ENCODE results near the gene PIGX. TPM values are rescaled to one million over a fixed set of nuclear protein-coding genes. Genes with fewer than 3 reads are reported as not detected.

The PIGX gene
- total RNA-seq, 1 experiment from 2014 or later: 31.2 TPM

DNA sequence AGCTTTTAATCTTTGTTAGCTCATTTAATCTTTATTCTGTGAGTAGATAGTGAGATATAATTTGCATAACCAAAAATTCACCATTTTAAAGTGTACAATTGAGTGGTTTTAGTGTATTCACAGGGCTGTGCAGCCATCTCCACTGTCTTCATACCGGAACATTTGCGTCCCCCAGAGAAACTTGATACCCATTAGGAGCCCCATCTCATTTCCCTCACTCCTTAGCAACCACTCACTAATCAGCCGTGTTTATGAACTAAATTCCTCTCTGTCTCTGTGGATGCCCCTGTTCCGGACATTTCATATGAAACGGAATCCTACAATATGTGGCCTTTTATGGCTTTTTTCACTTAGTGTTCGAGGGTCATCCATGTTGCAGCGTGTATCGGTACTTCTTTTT, 65.7 kb downstream of the PIGX start:
- CTCF ChIA-PET: interaction anchor here (0.6 kb wide), 1 partner anchor 15 kb away, joined by 3 read pairs; no protein-coding TSS in a partner anchor
- peaks cover 10% of the 10 kb centered on the region for H3K4me1 Mint-ChIP-seq (ENCODE audit: low read depth, unreplicated experiment)

DNA sequence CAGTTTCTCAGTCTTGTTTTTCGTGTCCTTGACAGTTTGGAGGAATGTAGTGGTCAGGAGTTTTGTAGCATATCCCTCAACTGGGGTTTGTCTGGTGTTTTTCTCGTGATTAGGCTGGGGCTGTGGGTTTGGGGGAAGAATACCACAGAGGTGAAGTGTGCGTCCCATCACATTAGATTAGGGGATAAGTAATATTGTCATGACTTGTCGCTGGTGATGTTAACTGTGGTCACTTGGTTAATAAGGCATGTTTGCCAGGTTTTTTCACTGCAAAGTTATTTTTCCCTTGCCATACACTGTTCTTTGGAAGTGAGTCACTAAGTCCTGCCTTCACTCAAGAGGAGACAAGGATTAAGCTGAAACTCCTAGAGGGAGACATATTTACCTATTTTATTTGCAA, 66.6 kb downstream of the PIGX start:
- Mint-ChIP-seq H3K4me1 (ENCODE audit: low read depth, unreplicated experiment) (peaks cover 10% of the 10 kb centered on the region), H3K27ac (ENCODE audit: unreplicated experiment) (no peak overlapping the region), H3K27me3 (ENCODE audit: unreplicated experiment) (no peaks in the 10 kb centered on the region), H3K36me3 (ENCODE audit: insufficient read depth, unreplicated experiment) (no peaks in the 10 kb centered on the region), H3K4me3 (ENCODE audit: low read depth, unreplicated experiment) (no peak overlapping the region), H3K9me3 (ENCODE audit: low read depth, unreplicated experiment) (peaks cover 3% of the 10 kb centered on the region)
- CTCF ChIA-PET: no interaction called here
- DNase-seq: no peak
- no TSS peak for BruUV-seq (replicated peaks)
- intact Hi-C loops (cut with micrococcal nuclease; ENCODE audit: unreplicated experiment): no loop called here
- TF ChIP-seq, protein P1, sequence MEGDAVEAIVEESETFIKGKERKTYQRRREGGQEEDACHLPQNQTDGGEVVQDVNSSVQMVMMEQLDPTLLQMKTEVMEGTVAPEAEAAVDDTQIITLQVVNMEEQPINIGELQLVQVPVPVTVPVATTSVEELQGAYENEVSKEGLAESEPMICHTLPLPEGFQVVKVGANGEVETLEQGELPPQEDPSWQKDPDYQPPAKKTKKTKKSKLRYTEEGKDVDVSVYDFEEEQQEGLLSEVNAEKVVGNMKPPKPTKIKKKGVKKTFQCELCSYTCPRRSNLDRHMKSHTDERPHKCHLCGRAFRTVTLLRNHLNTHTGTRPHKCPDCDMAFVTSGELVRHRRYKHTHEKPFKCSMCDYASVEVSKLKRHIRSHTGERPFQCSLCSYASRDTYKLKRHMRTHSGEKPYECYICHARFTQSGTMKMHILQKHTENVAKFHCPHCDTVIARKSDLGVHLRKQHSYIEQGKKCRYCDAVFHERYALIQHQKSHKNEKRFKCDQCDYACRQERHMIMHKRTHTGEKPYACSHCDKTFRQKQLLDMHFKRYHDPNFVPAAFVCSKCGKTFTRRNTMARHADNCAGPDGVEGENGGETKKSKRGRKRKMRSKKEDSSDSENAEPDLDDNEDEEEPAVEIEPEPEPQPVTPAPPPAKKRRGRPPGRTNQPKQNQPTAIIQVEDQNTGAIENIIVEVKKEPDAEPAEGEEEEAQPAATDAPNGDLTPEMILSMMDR (IDR thresholded peaks at IDR 0.05; ENCODE audit: unreplicated experiment): no peak

More for the DNA sequence above, 65.7 kb downstream of the PIGX start:
- TF ChIP-seq, protein P1 (IDR thresholded peaks at IDR 0.05; ENCODE audit: unreplicated experiment): no peak
- no TSS peak for BruUV-seq (replicated peaks)
- no peak for DNase-seq
- intact Hi-C loops (cut with micrococcal nuclease; ENCODE audit: unreplicated experiment): no loop called here
- no peak overlapping the region for H3K27ac Mint-ChIP-seq (ENCODE audit: unreplicated experiment)
- peaks cover 3% of the 10 kb centered on the region for H3K9me3 Mint-ChIP-seq (ENCODE audit: low read depth, unreplicated experiment)
- no peaks in the 10 kb centered on the region for H3K27me3 Mint-ChIP-seq (ENCODE audit: unreplicated experiment)
- H3K4me3 Mint-ChIP-seq (ENCODE audit: low read depth, unreplicated experiment): no peak overlapping the region
- no peaks in the 10 kb centered on the region for H3K36me3 Mint-ChIP-seq (ENCODE audit: insufficient read depth, unreplicated experiment)

DNA sequence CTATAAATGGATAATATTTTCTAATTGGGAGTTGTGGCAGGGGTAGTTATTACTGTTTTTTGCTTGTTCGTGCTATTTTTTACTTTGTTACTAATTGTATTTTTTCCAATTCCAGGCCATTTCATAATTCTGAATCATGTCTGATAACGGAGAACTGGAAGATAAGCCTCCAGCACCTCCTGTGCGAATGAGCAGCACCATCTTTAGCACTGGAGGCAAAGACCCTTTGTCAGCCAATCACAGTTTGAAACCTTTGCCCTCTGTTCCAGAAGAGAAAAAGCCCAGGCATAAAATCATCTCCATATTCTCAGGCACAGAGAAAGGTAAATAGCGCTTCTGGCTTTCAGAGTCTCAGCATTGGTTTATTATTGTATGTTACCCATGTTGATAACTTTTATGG, 70.3 kb downstream of the PIGX start:
- Mint-ChIP-seq H3K27ac (ENCODE audit: unreplicated experiment) (no peak overlapping the region), H3K36me3 (ENCODE audit: insufficient read depth, unreplicated experiment) (peaks cover 15% of the 10 kb centered on the region)
- CTCF ChIA-PET: no interaction called here

More for the DNA sequence above, 70.3 kb downstream of the PIGX start:
- BruUV-seq (replicated peaks): no TSS peak
- no peak overlapping the region for H3K4me3 Mint-ChIP-seq (ENCODE audit: low read depth, unreplicated experiment)
- TF ChIP-seq, protein P1 (IDR thresholded peaks at IDR 0.05; ENCODE audit: unreplicated experiment): no peak
- no peaks in the 10 kb centered on the region for H3K27me3 Mint-ChIP-seq (ENCODE audit: unreplicated experiment)
- intact Hi-C loops (cut with micrococcal nuclease; ENCODE audit: unreplicated experiment): no loop called here
- H3K4me1 Mint-ChIP-seq (ENCODE audit: low read depth, unreplicated experiment): no peaks in the 10 kb centered on the region
- no peak for DNase-seq
- peaks cover 3% of the 10 kb centered on the region for H3K9me3 Mint-ChIP-seq (ENCODE audit: low read depth, unreplicated experiment)

Other genes starting within 250 kb of the PIGX start
- gene RNF168, start 208.6 kb upstream of the PIGX start, total RNA-seq (2022): 26.4 and 29.2 TPM in 2 replicates
- not detected in 2 replicates for gene SMCO1, start 197.0 kb upstream of the PIGX start, total RNA-seq (2022)
- 20.3 and 23.9 TPM in 2 replicates for gene WDR53, start 143.8 kb upstream of the PIGX start, total RNA-seq (2022)
- 10.8 and 12.1 TPM in 2 replicates for gene FBXO45, start 143.7 kb upstream of the PIGX start, total RNA-seq (2022)
- gene NRROS, start 72.7 kb upstream of the PIGX start, total RNA-seq (2022): 0.39 and 0.99 TPM in 2 replicates
- gene CEP19, start 127 bp upstream of the PIGX start, total RNA-seq (2022): 1.2 and 1.7 TPM in 2 replicates
- gene PAK2, start 27.5 kb downstream of the PIGX start, total RNA-seq (2022): 68.2 and 70.4 TPM in 2 replicates
- 34.0 and 35.2 TPM in 2 replicates for gene SENP5, start 155.5 kb downstream of the PIGX start, total RNA-seq (2022)
- 67.1 and 71.5 TPM in 2 replicates for gene NCBP2, start 230.2 kb downstream of the PIGX start, total RNA-seq (2022)